ENCODE data around the gene ERGIC1. TPM values are rescaled to one million over a fixed set of nuclear protein-coding genes. Genes with fewer than 3 reads are reported as not detected.

The ERGIC1 gene
- total and polyA plus RNA-seq, 2 of the 13 experiments (the other 11 are each of a cell fraction or from before 2014, with no cell fraction given) = 78.5 to 184 TPM

- TF ChIP-seq, protein P1, sequence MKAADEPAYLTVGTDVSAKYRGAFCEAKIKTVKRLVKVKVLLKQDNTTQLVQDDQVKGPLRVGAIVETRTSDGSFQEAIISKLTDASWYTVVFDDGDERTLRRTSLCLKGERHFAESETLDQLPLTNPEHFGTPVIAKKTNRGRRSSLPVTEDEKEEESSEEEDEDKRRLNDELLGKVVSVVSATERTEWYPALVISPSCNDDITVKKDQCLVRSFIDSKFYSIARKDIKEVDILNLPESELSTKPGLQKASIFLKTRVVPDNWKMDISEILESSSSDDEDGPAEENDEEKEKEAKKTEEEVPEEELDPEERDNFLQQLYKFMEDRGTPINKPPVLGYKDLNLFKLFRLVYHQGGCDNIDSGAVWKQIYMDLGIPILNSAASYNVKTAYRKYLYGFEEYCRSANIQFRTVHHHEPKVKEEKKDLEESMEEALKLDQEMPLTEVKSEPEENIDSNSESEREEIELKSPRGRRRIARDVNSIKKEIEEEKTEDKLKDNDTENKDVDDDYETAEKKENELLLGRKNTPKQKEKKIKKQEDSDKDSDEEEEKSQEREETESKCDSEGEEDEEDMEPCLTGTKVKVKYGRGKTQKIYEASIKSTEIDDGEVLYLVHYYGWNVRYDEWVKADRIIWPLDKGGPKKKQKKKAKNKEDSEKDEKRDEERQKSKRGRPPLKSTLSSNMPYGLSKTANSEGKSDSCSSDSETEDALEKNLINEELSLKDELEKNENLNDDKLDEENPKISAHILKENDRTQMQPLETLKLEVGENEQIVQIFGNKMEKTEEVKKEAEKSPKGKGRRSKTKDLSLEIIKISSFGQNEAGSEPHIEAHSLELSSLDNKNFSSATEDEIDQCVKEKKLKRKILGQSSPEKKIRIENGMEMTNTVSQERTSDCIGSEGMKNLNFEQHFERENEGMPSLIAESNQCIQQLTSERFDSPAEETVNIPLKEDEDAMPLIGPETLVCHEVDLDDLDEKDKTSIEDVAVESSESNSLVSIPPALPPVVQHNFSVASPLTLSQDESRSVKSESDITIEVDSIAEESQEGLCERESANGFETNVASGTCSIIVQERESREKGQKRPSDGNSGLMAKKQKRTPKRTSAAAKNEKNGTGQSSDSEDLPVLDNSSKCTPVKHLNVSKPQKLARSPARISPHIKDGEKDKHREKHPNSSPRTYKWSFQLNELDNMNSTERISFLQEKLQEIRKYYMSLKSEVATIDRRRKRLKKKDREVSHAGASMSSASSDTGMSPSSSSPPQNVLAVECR (CRISPR knock-in tag; IDR thresholded peaks at IDR 0.05; ENCODE audit: borderline replicate concordance) = no peak
- TF ChIP-seq ZNF766 (CRISPR knock-in tag; IDR thresholded peaks at IDR 0.05; ENCODE audit: borderline replicate concordance) (no peak), CSRNP2 (CRISPR knock-in tag; conservative IDR thresholded peaks at IDR 0.05; ENCODE audit: low read depth) (no peak), ZNF326 (CRISPR knock-in tag; IDR thresholded peaks at IDR 0.05; ENCODE audit: borderline replicate concordance) (no peak), CCDC6 (CRISPR knock-in tag; IDR thresholded peaks at IDR 0.05) (no peak), EEA1 (CRISPR knock-in tag; IDR thresholded peaks at IDR 0.05; ENCODE audit: borderline replicate concordance) (no peak)
Observed at GRCh38 chr5:172942556-172942955, 108.5 kb downstream of the ERGIC1 start (continued).

GRCh38 chr5:172943283-172943841 lies 109.3 kb downstream of the ERGIC1 start:
- Histone ChIP-seq H3K4me3 (replicated peaks in 1 of 3; ENCODE audit: insufficient read depth in 1 of 3, low read depth in 2 of 3, low read length in 3 of 3) (no peak overlapping the region), H3K9me3 (ENCODE audit: low read length) (no peaks in the 10 kb centered on the region), H4K20me1 (ENCODE audit: insufficient read depth, low read length) (no peaks in the 10 kb centered on the region), H3K79me2 (ENCODE audit: insufficient read depth, low read length) (no peaks in the 10 kb centered on the region), H3K4me2 (ENCODE audit: low read depth, low read length) (no peak overlapping the region), H3K36me3 (replicated peaks in 1 of 2; ENCODE audit: control insufficient read depth in 1 of 2, insufficient read depth in 2 of 2, low read length in 2 of 2) (peaks cover 23 to 65% of the 10 kb centered on the region in 2 experiments), H3K9ac (ENCODE audit: insufficient read depth, low read depth, low read length) (no peak overlapping the region), H3K27ac (ENCODE audit: extremely low read length, insufficient read depth, low read length) (no peak overlapping the region), H3K27me3 (ENCODE audit: control insufficient read depth in 1 of 2, insufficient read depth in 2 of 2, low read length in 2 of 2) (no peaks in the 10 kb centered on the region), H2AFZ (ENCODE audit: low read length) (no peak overlapping the region), H3K4me1 (ENCODE audit: insufficient read depth, low read length) (no peaks in the 10 kb centered on the region)
- no peak for DNase-seq (ENCODE audit: low spot score)
- ATAC-seq = no peak
- intact Hi-C loops (cut with micrococcal nuclease; ENCODE audit: unreplicated experiment) (no loop called here), in situ Hi-C loops (cut with HindIII; ENCODE audit: extremely low pct_ligation_motif_present, low pct_unique_long_range_greater_than_20kb) (no loop called here)
- 91% methylated on average over 18 of the region's 18 CpGs for WGBS (ENCODE audit: low lambda C conversion rate)
- POLR2A ChIA-PET = no interaction called here
- FAIRE-seq = no peak
- CTCF ChIA-PET (ENCODE audit: low intra/inter-chr PET ratio, low total read pairs) = no interaction called here
- no TSS peak for BruUV-seq (replicated peaks)
- TF ChIP-seq RBM22 (optimal IDR thresholded peaks at IDR 0.05; ENCODE audit: low read length) (peak; percentile 46), SMAD9 (CRISPR knock-in tag; IDR thresholded peaks at IDR 0.05) (no peak), ZNF629 (CRISPR knock-in tag; conservative IDR thresholded peaks at IDR 0.05) (peak; percentile 69)
